B cell (primary cell): ENCODE measurements around the gene PGAP6. TPM values are rescaled to one million over a fixed set of nuclear protein-coding genes. Genes with fewer than 3 reads are reported as not detected.

Source experiments
- ATAC-seq: fragments of 200-7000 bp; cut with Tn5 transposase; one replicate; pipeline ENCODE4 v1.10.0; 2021; ENCODE audit warnings: low read depth, mild to moderate bottlenecking, moderate number of reproducible peaks, moderate library complexity
- CTCF ChIA-PET: fragments of 350-600 bp; sonication (Branson Sonifier 250); formaldehyde crosslinking; loops from one replicate; lab custom pipeline; 2021; ENCODE audit warnings: antibody characterized with exemption, inconsistent platforms; lab: Charles Lee
- POLR2A ChIA-PET: fragments of 350-600 bp; sonication (Branson Sonifier 250); formaldehyde crosslinking; loops from one replicate; lab custom pipeline; 2021; ENCODE audit warnings: antibody characterized with exemption; lab: Charles Lee
- DNase-seq: peaks from one replicate; pipeline ENCODE4 v3.0.0; 2013
- H2AFZ ChIP-seq: 2 replicates; pipeline ENCODE4 v1.6.1; 2012; ENCODE audit warnings: mild to moderate bottlenecking, low read depth, low read length; ENCODE audit not compliant: insufficient read depth, poor library complexity, severe bottlenecking
- H3K27ac ChIP-seq, 2 donors: 1 replicate in 1 of 2; 2 replicates in 1 of 2; pipeline ENCODE4 v1.5.1; 2012 to 2013; ENCODE audit warnings: low read length in 2 of 2, mild to moderate bottlenecking in 2 of 2, moderate library complexity in 1 of 2
- H3K27me3 ChIP-seq, 4 experiments: fragments of 200-600 bp in 1 of 4; sonication (generic) in 1 of 4; replicated peaks in 1 of 4; 1 replicate in 2 of 4; 2 replicates in 2 of 4; pipeline versions ENCODE4 v1.6.1 to v1.7.0; 2013 to 2016; ENCODE audit warnings: low read length in 3 of 4, mild to moderate bottlenecking in 2 of 4, mixed read lengths in 1 of 4, moderate library complexity in 1 of 4; ENCODE audit not compliant: insufficient read depth in 4 of 4, control insufficient read depth in 3 of 4; ENCODE audit errors: control extremely low read depth in 1 of 4
- H3K36me3 ChIP-seq, 2 experiments: replicated peaks in 1 of 2; 1 replicate in 1 of 2; 2 replicates in 1 of 2; pipeline versions ENCODE4 v1.6.1 to v1.7.1; 2013; ENCODE audit warnings: low read length in 1 of 2; ENCODE audit not compliant: insufficient read depth in 2 of 2, control insufficient read depth in 1 of 2; ENCODE audit errors: control extremely low read depth in 1 of 2, extremely low read depth in 1 of 2
- H3K4me1 ChIP-seq, 2 donors: fragments of 200-600 bp in 1 of 2; sonication (generic) in 1 of 2; 1 replicate in 1 of 2; 2 replicates in 1 of 2; pipeline versions ENCODE4 v1.5.1 to v1.6.1; 2013 to 2017; ENCODE audit warnings: low read length in 2 of 2; ENCODE audit not compliant: control insufficient read depth in 2 of 2, insufficient read depth in 2 of 2
- H3K4me2 ChIP-seq: replicated peaks from 2 replicates; pipeline ENCODE3; 2012; ENCODE audit warnings: mild to moderate bottlenecking, low read depth, low read length; ENCODE audit not compliant: poor library complexity, severe bottlenecking
- H3K4me3 ChIP-seq, 5 experiments: fragments of 200-600 bp in 1 of 5; sonication (generic) in 1 of 5; 1 replicate in 3 of 5; 2 replicates in 2 of 5; pipeline versions ENCODE4 v1.5.1 to v1.7.0; 2011 to 2016; ENCODE audit warnings: low read length in 4 of 5, mild to moderate bottlenecking in 4 of 5, low read depth in 2 of 5, control low read depth in 1 of 5, moderate library complexity in 1 of 5; ENCODE audit not compliant: insufficient read depth in 1 of 5; ENCODE audit errors: control extremely low read depth in 1 of 5, extremely low read depth in 1 of 5
- H3K79me2 ChIP-seq: fragments of 200-600 bp; sonication (generic); one replicate; pipeline ENCODE4 v1.6.0; 2016; ENCODE audit warnings: low read length; ENCODE audit not compliant: control insufficient read depth, insufficient read depth
- H3K9ac ChIP-seq: fragments of 200-600 bp; sonication (generic); 2 replicates; pipeline ENCODE4 v1.6.1; 2017; ENCODE audit warnings: mild to moderate bottlenecking, low read length, moderate library complexity
- H3K9me3 ChIP-seq, 3 donors: one replicate each; pipeline versions ENCODE4 v1.6.1 to v1.7.1; 2013; ENCODE audit warnings: low read length in 2 of 3; ENCODE audit not compliant: control insufficient read depth in 2 of 3, insufficient read depth in 1 of 3; ENCODE audit errors: control extremely low read depth in 1 of 3
- H4K20me1 ChIP-seq: 2 replicates; pipeline ENCODE4 v1.6.0; 2012; ENCODE audit warnings: mild to moderate bottlenecking, low read length; ENCODE audit not compliant: insufficient read depth, control insufficient read depth, poor library complexity, severe bottlenecking
- H3K27ac Mint-ChIP-seq: one replicate; pipeline ENCODE4 v1.8.0; 2021; ENCODE audit warnings: mixed read lengths
- H3K27me3 Mint-ChIP-seq: one replicate; pipeline ENCODE4 v1.8.0; 2021; ENCODE audit warnings: mixed read lengths
- H3K4me1 Mint-ChIP-seq: one replicate; pipeline ENCODE4 v1.8.0; 2021; ENCODE audit warnings: mixed read lengths
- H3K4me3 Mint-ChIP-seq: one replicate; pipeline ENCODE4 v1.8.0; 2021; ENCODE audit warnings: mixed read lengths
- H3K9me3 Mint-ChIP-seq: one replicate; pipeline ENCODE4 v1.8.0; 2022; ENCODE audit warnings: mixed read lengths; ENCODE audit not compliant: insufficient read depth
- CTCF ChIP-seq: fragments of 200-600 bp; IDR thresholded peaks from one replicate; pipeline ENCODE4 v1.8.0; 2022; ENCODE audit warnings: antibody characterized with exemption, mild to moderate bottlenecking
- EZH2 ChIP-seq: IDR thresholded peaks from 2 replicates; pipeline ENCODE4 v1.6.1; 2012; ENCODE audit warnings: borderline replicate concordance, low read depth, mild to moderate bottlenecking, moderate library complexity, low read length; ENCODE audit not compliant: insufficient read depth, poor library complexity, severe bottlenecking
- WGBS: methylation state at CpG from one replicate; pipeline ENCODE4 v1.1.5; 2013; ENCODE audit warnings: missing lambda C conversion rate; ENCODE audit not compliant: insufficient coverage; 5-methylcytosine and 5-hydroxymethylcytosine counted together
- intact Hi-C: fragments of 100-400 bp; cut with micrococcal nuclease; formaldehyde crosslinking; loops from one replicate; pipeline ENCODE4 v1.10.0; 2022
- polyA plus RNA-seq: library from polyadenylated mRNA; depleted of rRNA; stranded (reverse); fragments of >200 nt; gene quantifications from 2 replicates; pipeline ENCODE4 v1.2.3, GENCODE V29; 2012
- total RNA-seq, 2 donors: library from RNA; stranded (reverse); fragments of 120-200 nt in 1 of 2; gene quantifications; 1 replicate in 1 of 2; 2 replicates in 1 of 2; pipeline versions ENCODE4 v1.2.3 to v1.2.4, GENCODE V29; 2013 to 2022

PGAP6 gene
- total and polyA plus RNA-seq, 2 donors (not counting 1 experiment from before 2014, with no cell fraction given), result 47.4 to 158 TPM

GRCh38 chr16:370979-371514 lies 10.7 kb downstream of the PGAP6 start:
- intact Hi-C loops, result loop anchor here (1.0 kb wide), 4 partner anchors 10 to 142 kb away; partner anchors contain the start of genes DECR2, LUC7L and PGAP6
- Mint-ChIP-seq H3K4me3 (peak overlapping the region; percentile 85), H3K27ac (peak overlapping the region; percentile 72), H3K9me3 (no peaks in the 10 kb centered on the region), H3K27me3 (no peaks in the 10 kb centered on the region), H3K4me1 (peaks cover 17% of the 10 kb centered on the region)
- DNase-seq (no peak), ATAC-seq (no peak)
- TF ChIP-seq CTCF, result no peak
- TF ChIP-seq EZH2, result no peak
- Histone ChIP-seq H3K9ac (peak overlapping the region; percentile 35), H3K79me2 (no peaks in the 10 kb centered on the region), H3K36me3 (peaks cover 0 to 52% of the 10 kb centered on the region in 2 experiments), H3K4me2 (peak overlapping the region; percentile 64), H3K27me3 (no peaks in the 10 kb centered on the region), H3K4me3 (peak overlapping the region in 3 of 5 experiments; percentile 31 to 47 (median 35)), H3K27ac (peak overlapping the region; percentile 59 to 66), H2AFZ (peak overlapping the region; percentile 60), H3K9me3 (no peaks in the 10 kb centered on the region), H4K20me1 (no peaks in the 10 kb centered on the region), H3K4me1 (peaks cover 6 to 18% of the 10 kb centered on the region in 2 donors)
- POLR2A ChIA-PET, result interaction anchor here (0.6 to 1.2 kb wide), 6 partner anchors 11 to 1708 kb away, joined by 3 to 11 read pairs (median 4); partner anchors contain the start of genes AXIN1 and DECR2
- WGBS, result 59% methylated on average over 9 of the region's 10 CpGs
- CTCF ChIA-PET, result interaction anchor here (0.9 to 1.7 kb wide), 7 partner anchors 8 to 305 kb away, joined by 3 to 8 read pairs (median 4); partner anchors contain the start of gene DECR2

GRCh38 chr16:370443-370842 lies 11.3 kb downstream of the PGAP6 start, which contains the start of gene MRPL28:
TSS of gene MRPL28 (minus strand) at chr16:370538. CDS start at chr16:370218, 320 bp downstream.
- H2AFZ ChIP-seq, result peak within 1 kb of the TSS; percentile 60
- Mint-ChIP-seq H3K27ac (peak within 1 kb of the TSS; percentile 72), H3K27me3 (no peaks in the 10 kb centered on the region), H3K4me1 (peaks cover 17% of the 10 kb centered on the region), H3K4me3 (peak within 1 kb of the TSS; percentile 85), H3K9me3 (no peaks in the 10 kb centered on the region)
- POLR2A ChIA-PET, result interaction anchor here (0.6 to 1.2 kb wide), 8 partner anchors 12 to 1709 kb away, joined by 3 to 11 read pairs (median 3); partner anchors contain the start of genes AXIN1, DECR2 and RAB11FIP3
- peak within 1 kb of the TSS; percentile 59 to 66 for H3K27ac ChIP-seq
- peaks cover 6 to 18% of the 10 kb centered on the region in 2 donors for H3K4me1 ChIP-seq
- intact Hi-C loops, result loop anchor here (1.0 kb wide), 4 partner anchors 11 to 141 kb away; partner anchors contain the start of genes DECR2, LUC7L and PGAP6
- WGBS, result 0% methylated on average over 19 of the region's 30 CpGs
- H3K27me3 ChIP-seq, result no peaks in the 10 kb centered on the region
- H3K9ac ChIP-seq, result peak within 1 kb of the TSS; percentile 35
- ATAC-seq (peak; percentile 99), DNase-seq (peak; percentile 95)
- H3K36me3 ChIP-seq, result peaks cover 0 to 49% of the 10 kb centered on the region in 2 experiments
- H3K4me2 ChIP-seq, result peak within 1 kb of the TSS; percentile 64
- H3K4me3 ChIP-seq, result peak within 1 kb of the TSS in 3 of 5 experiments; percentile 31 to 47 (median 35)
- no peaks in the 10 kb centered on the region for H3K79me2 ChIP-seq
- no peaks in the 10 kb centered on the region for H4K20me1 ChIP-seq
- H3K9me3 ChIP-seq, result no peaks in the 10 kb centered on the region
- CTCF ChIA-PET, result interaction anchor here (0.6 to 1.7 kb wide), 6 partner anchors 10 to 305 kb away, joined by 3 to 8 read pairs (median 4); partner anchors contain the start of gene DECR2
- TF ChIP-seq CTCF (no peak), EZH2 (no peak)
